ENCODE measurements around the gene FABP3. TPM values are rescaled to one million over a fixed set of nuclear protein-coding genes. Genes with fewer than 3 reads are reported as not detected.

The FABP3 gene
- total and polyA plus RNA-seq, 2 of the 4 experiments (the other 2 are of a cell fraction), result 4.8 to 8.6 TPM

DNA sequence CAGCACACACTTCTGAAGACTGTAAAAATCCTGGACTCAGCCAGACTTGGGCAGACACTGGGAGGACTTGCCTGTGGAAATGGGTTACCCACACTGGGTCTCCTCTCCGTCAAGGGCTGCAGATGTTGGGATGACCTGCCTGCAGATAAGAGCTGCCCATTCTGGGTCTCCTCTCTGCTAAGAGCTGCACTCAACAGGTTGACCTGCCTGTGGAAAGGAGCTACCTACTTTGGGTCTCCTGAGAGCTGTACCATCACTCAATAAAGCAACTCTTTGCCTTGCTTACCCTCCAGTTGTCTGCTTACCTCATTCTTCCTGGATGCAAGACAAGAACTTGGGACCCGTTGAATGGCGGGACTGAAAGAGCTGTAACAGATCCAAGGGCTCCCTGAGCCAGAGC lies 47.9 kb downstream of the FABP3 start:
- H3K4me2 ChIP-seq (ENCODE audit: low read depth, low read length), result no peak overlapping the region
- no peaks in the 10 kb centered on the region for H3K9me1 ChIP-seq (ENCODE audit: insufficient read depth, low read length)
- ATAC-seq (ENCODE audit: low read depth), result no peak
- no peak overlapping the region for H2AFZ ChIP-seq (replicated peaks; ENCODE audit: low read length, poor library complexity)
- no peak overlapping the region for H4K5ac ChIP-seq (ENCODE audit: low read depth, low read length)
- H3K23ac ChIP-seq (ENCODE audit: low read depth, low read length), result no peak overlapping the region
- no peak overlapping the region for H3K56ac ChIP-seq (ENCODE audit: extremely low read depth, insufficient read depth, low read length)
- no peak overlapping the region for H3K9ac ChIP-seq (ENCODE audit: low read depth, low read length)
- BruUV-seq (replicated peaks), result no TSS peak
- H4K91ac ChIP-seq (ENCODE audit: insufficient read depth, low read depth, low read length), result no peak overlapping the region
- H2BK5ac ChIP-seq (ENCODE audit: low read depth, low read length, poor library complexity, severe bottlenecking), result no peak overlapping the region
- H3K14ac ChIP-seq (replicated peaks; ENCODE audit: low read depth, low read length), result no peak overlapping the region
- DNase-seq, result no peak
- no peak overlapping the region for H2BK120ac ChIP-seq (ENCODE audit: low read depth, low read length)
- no peaks in the 10 kb centered on the region for H4K20me1 ChIP-seq (ENCODE audit: insufficient read depth, low read length)
- no peak overlapping the region for H2AK5ac ChIP-seq (ENCODE audit: low read depth, low read length)
- ChIA-PET CTCF (no interaction called here), POLR2A (ENCODE audit: unreplicated experiment) (no interaction called here)
- H4K8ac ChIP-seq (ENCODE audit: low read depth in 2 of 2, low read length in 2 of 2), result no peak overlapping the region
- in situ Hi-C loops (cut with MboI; ENCODE audit: low sequenced_read_pairs), result no loop called here
- dilution Hi-C loops (cut with HindIII; ENCODE audit: low sequenced_read_pairs, unreplicated experiment), result no loop called here
- TF ChIP-seq POLR2A (IDR thresholded peaks at IDR 0.05; ENCODE audit: low read depth, low read length) (no peak), SMC3 (IDR thresholded peaks at IDR 0.05; ENCODE audit: low read depth, low read length) (no peak), MAZ (IDR thresholded peaks at IDR 0.05; ENCODE audit: borderline replicate concordance, low read depth, low read length) (no peak), CEBPB (IDR thresholded peaks at IDR 0.05; ENCODE audit: low read depth, low read length) (no peak), USF2 (IDR thresholded peaks at IDR 0.05; ENCODE audit: low read depth, low read length) (no peak), CHD1 (IDR thresholded peaks at IDR 0.05; ENCODE audit: low read depth, low read length) (no peak), RFX5 (IDR thresholded peaks at IDR 0.05; ENCODE audit: low read depth, low read length) (no peak), NFE2L2 (IDR thresholded peaks at IDR 0.05; ENCODE audit: low read depth, low read length) (no peak), MXI1 (IDR thresholded peaks at IDR 0.05; ENCODE audit: borderline replicate concordance, low read depth, low read length) (no peak), MAFK (IDR thresholded peaks at IDR 0.05; ENCODE audit: low read depth, low read length) (no peak), BHLHE40 (IDR thresholded peaks at IDR 0.05; ENCODE audit: low read depth, low read length) (no peak), FOS (IDR thresholded peaks at IDR 0.05; ENCODE audit: low read depth, low read length) (no peak), RAD21 (IDR thresholded peaks at IDR 0.05; ENCODE audit: low read length) (no peak), CTCF (conservative IDR thresholded peaks at IDR 0.05; ENCODE audit: low read depth, low read length) (no peak)
- TF ChIP-seq, protein P1, sequence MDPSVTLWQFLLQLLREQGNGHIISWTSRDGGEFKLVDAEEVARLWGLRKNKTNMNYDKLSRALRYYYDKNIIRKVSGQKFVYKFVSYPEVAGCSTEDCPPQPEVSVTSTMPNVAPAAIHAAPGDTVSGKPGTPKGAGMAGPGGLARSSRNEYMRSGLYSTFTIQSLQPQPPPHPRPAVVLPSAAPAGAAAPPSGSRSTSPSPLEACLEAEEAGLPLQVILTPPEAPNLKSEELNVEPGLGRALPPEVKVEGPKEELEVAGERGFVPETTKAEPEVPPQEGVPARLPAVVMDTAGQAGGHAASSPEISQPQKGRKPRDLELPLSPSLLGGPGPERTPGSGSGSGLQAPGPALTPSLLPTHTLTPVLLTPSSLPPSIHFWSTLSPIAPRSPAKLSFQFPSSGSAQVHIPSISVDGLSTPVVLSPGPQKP (IDR thresholded peaks at IDR 0.05; ENCODE audit: borderline replicate concordance, low read depth, low read length), result no peak
- WGBS, 2 experiments (ENCODE audit: extremely low coverage in 2 of 2, insufficient read length in 1 of 2), result no CpG with 5 or more reads among the region's 3 CpGs
- no peak overlapping the region for H2BK20ac ChIP-seq (ENCODE audit: low read depth, low read length)
- intact Hi-C loops (cut with micrococcal nuclease), result no loop called here
- H3K4me3 ChIP-seq (ENCODE audit: insufficient read depth, low read depth, low read length), result no peak overlapping the region
- peaks cover 5% of the 10 kb centered on the region for H3K4me1 ChIP-seq (ENCODE audit: control insufficient read depth, insufficient read depth, low read length)
- H3K27me3 ChIP-seq (ENCODE audit: control insufficient read depth, insufficient read depth, low read length), result no peaks in the 10 kb centered on the region
- peaks cover 12% of the 10 kb centered on the region for H3K36me3 ChIP-seq (ENCODE audit: control insufficient read depth, insufficient read depth, low read length)
- H3K4ac ChIP-seq (ENCODE audit: low read depth, low read length), result no peak overlapping the region
- no peak overlapping the region for H2AK9ac ChIP-seq (replicated peaks; ENCODE audit: low read depth, low read length, poor library complexity)
- H2BK15ac ChIP-seq (ENCODE audit: low read depth, low read length), result no peak overlapping the region
- no peak overlapping the region for H3K27ac ChIP-seq (ENCODE audit: insufficient read depth, low read length)
- H3K18ac ChIP-seq (ENCODE audit: low read depth, low read length), result no peak overlapping the region
- H3K79me1 ChIP-seq (ENCODE audit: low read depth in 1 of 2, low read length in 2 of 2), result peaks cover 0 to 7% of the 10 kb centered on the region in 2 experiments; a peak in 2 of 4 replicates
- no peaks in the 10 kb centered on the region for H3K9me3 ChIP-seq (ENCODE audit: control insufficient read depth, insufficient read depth, low read length)

Measured in IMR-90 (cell line).